Fibroblast of skin of left quadriceps (primary cell): ENCODE results near the gene CLASP1.
"Not testable (repeated sequence)": the region's sequence is repeated elsewhere in the genome, so short reads cannot be mapped to it uniquely, and the experiment has no call there.

Experiments used
- DNase-seq, 2 experiments: peaks; one replicate each; pipeline ENCODE4 v3.0.0-alpha.2; 2013; ENCODE audit warnings: low read depth in 2 of 2

Gene CLASP1

GRCh38 chr2:121374412-121375075, 274.7 kb downstream of the CLASP1 start:
- DNase-seq: not testable (repeated sequence)

DNA sequence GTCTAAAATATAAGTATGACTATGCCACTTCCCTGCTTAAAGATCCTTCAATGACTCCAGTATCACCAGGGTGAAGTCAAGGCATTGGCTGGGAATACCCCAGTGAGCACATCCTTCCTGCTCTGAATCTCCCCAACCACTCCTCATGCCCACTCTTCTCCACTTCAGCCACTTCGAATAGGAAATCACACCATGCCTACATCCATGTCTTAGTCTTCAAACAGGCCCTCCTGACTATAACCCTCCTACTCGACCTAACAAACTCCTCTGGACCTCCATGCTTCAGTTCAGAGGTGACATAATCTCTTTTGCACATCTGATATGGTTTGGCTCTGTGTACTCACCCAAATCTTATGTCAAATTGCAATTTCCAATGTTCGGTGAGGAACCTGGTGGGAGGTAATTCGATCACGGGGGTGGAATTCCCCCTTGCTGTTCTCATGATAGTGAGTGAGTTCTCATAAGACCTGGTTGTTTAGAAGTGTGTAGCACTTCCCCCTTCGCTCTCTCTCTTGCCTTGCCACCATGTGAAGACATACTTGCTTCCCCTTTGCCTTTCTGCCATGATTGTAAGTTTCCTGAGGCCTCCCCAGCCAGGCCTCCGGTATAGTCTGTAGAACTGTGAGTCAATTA, 276.4 kb downstream of the CLASP1 start:
- no peak for DNase-seq

DNA sequence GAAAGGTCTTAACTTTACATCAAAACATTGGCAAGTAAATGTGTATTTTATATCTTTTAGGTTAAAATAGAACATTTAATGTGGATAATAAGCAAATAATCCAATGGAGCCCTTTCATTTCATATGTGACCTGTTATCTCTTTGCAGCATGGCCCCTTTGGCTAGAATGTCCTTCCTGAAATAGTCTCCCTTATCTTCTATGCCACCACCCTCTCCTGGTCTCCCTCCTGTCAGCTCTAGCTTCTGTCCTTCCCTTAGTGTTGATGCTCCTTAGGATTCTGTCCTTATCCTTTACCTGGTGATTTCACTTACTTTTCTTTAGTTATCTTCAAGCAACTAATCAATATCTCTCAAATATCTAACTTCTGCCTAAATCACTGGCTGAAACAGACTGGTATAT, 277.2 kb downstream of the CLASP1 start:
- no peak for DNase-seq

DNA sequence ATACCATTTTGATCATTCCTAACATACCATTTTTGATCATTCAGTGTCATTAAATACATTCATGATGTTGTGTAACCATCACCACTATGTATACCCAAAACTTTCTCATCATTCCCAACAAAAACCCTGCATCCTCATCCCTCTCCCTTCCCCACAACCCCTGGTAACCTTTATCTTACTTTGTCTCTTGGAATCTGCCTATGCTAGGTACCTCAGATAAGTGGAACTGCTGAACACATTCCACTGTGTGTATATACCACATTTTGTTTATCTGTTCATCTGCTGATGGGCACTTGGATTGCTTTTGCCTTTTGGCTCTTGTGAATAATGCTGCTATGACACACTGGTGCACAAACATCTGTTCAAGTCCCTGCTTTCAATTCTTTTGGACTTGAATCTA, 280.4 kb downstream of the CLASP1 start:
- DNase-seq: peak in 1 of 2 experiments; percentile 7

DNA sequence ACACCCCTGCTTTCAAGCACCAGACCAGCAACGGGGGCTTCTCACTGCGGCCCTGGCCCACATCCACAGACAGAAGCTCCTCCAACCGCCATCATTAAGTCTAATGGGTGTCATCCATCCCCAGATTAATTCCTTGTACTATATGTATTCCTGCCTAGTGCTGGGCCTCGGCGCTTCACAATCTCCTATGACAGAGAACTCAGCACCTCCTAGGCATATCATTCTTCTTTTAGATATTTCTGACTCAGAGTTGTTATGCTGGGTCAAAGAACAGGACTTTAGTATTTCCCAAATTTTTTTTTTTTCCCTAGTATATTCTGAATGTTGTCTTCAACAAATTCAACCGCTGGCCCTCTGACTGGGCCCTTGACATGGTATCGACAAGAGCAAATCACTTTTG, 281.1 kb downstream of the CLASP1 start:
- no peak for DNase-seq

DNA sequence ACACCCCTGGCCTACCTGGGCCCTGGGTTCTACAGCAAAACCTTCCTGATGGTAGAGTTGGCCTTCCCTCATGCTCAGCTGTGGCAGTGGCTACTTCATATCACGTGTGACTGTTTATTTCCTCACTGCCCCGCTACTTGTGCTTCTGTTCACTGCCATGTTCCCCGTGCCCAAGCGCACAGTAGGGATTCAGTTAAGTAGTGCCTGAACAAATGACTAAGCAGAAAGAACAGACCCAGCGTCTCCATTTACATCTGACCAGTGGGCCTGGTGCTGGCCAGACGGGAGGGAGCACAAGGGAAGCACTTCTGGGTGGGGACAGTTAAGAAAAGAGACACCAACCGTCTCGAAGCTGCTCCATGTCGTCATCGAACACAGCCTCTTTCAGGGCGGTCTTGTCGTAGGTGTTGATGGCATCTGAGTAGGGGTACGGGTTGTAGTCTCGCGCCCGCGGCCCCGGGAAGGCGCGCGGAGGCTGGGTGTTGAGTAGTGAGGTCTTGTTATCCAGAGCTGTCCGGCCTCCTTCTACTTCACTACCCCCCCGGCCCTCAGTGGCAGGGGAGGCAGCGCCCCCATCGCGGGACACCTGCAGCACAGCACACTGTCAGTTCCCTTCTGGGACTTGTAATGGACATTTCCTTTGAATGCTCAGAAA, 281.9 kb downstream of the CLASP1 start:
- no peak for DNase-seq

GRCh38 chr2:121366040-121366439, 283.2 kb downstream of the CLASP1 start:
- no peak for DNase-seq

GRCh38 chr2:121365061-121365460, 284.2 kb downstream of the CLASP1 start:
- no peak for DNase-seq

- DNase-seq: peak in 1 of 2 experiments; percentile 2
Measured at GRCh38 chr2:121363632-121364420, 285.4 kb downstream of the CLASP1 start.

- DNase-seq: no peak
Measured at GRCh38 chr2:121362774-121363173, 286.5 kb downstream of the CLASP1 start.

- no peak for DNase-seq
Measured at GRCh38 chr2:121362226-121362625, 287.0 kb downstream of the CLASP1 start.

DNA sequence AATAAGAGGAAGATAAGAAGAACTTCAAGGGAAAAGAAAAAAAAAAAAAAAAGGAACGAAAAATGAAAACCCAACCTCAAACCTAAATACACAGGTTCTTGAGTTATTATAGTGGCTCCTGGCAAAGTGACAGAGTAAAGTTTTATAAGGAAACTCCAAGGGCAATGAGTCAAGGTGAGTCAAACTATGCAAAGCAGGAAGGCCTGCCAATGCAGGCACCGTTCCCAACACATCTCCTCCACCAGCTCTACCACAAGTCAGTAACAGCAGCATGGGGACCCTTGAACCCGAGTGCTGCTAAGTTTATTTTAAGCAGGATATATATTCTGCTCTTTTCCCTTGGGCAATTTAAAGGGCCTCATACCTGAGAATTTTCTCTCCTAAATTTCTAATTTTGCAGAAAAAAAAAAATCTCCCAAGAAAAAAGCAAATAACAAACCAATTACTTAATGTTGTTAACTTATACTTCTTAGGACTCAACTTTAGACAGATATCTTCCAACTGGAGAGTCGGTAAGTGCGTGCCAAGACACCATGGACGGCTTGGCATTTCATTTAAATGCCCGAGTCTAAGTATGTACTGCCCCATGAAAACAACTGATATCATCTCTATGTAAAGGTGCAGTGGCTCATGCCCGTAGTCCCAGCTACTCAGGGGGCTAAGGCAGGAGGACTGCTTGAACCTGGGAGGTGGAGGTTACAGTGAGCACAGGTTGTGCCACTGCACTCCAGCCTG, 288.5 kb downstream of the CLASP1 start:
- peak in 1 of 2 experiments; percentile 31 for DNase-seq

DNA sequence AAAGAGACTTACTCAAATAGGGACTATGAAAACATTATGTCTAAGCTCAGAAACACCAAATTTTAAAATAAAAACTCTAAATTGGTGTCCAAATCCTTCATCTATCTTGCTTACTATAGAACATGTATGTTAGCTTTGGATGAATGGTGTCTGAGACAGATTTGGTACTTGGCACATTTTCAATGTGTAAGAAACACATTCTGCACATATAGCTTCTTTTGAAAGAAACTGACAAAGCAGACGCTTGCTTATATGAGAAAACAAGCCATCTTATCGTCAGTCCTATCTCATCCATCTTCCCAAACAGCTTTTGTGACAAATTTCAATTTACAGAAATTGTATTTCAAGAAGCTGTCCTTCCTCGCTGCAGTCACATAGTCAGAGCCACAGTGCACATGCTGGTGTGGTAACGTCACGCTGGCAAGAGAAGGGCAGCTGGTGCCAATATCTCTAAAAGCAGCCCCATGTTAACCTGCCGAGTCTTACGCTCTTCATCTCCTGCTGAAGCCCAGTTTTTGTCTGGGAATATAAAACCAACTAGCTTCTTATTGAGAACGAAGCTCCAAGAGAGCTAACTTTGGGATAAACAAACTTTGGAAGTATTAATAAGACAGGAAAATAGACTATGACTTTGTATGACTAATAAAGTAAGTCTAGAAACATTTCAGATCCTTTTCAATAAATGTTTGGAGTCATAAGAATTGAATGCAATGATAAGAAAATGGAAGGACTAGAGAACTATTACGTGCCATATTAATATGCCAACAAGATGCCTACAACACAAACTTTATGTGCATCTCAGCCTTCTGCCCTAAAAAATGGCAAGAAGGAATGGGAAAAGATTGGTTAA, 289.3 kb downstream of the CLASP1 start:
- DNase-seq: no peak

DNA sequence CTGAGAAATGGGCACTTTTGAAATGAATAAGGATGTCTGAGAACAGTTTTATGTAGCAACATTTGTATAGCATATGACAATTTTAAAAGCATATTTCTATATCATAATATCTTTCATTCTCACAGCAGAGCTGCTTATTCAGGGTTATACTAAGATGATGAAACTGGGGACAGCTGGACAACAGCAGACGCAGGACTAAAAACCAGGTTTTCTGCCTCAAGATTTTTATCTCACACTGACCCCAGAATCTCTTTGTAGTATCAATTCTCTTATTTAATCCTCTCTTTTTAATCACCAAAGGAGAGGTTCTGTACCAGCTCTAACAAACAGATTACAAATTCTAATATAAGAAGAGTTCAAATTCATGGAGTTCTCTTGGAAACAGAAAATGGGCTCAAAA, 290.1 kb downstream of the CLASP1 start:
- no peak for DNase-seq

DNA sequence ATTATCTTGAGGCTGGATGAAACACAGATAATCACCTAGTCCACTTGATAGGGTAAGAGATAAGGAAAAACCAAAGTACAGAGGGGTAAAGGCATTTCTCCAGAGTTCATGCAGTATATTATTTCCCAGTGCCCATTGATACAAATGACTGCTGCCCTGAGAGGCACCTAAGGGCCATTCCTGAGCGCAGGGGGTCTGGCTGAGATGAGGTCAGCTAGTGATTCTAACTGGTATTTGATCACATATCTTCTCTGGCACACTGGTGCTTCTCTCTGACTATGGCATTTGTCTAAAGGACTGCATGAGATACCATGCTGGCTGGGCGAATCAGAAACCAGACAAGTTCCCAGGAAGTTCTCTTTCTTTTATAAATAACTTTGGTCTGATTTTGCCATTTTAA, 291.0 kb downstream of the CLASP1 start:
- no peak for DNase-seq

GRCh38 chr2:121356058-121356640, 293.1 kb downstream of the CLASP1 start:
- DNase-seq: peak in 1 of 2 experiments; percentile 12

- no peak for DNase-seq
Measured at GRCh38 chr2:121355488-121355887, 293.8 kb downstream of the CLASP1 start.

- DNase-seq: no peak
Measured at GRCh38 chr2:121351521-121352318, 297.5 kb downstream of the CLASP1 start.

DNA sequence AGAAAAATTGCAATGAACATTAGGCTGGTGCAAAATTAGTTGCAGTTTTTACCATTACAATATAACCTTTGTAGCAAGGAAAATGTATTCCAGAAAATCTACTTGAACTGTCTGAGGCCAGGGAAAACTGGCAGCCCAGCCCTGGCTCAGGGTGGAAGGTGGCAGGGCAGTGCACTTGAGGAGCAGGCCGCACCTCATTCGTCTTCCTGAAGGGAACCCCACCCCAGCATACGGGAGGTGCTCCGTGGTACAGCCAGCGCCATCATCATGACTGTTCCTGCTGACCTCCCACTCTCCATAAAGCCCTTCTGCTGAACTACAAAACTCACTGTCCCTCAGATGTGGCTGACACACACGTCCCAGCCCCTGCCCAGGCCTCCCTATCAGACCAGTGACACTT, 298.4 kb downstream of the CLASP1 start:
- DNase-seq: no peak

DNA sequence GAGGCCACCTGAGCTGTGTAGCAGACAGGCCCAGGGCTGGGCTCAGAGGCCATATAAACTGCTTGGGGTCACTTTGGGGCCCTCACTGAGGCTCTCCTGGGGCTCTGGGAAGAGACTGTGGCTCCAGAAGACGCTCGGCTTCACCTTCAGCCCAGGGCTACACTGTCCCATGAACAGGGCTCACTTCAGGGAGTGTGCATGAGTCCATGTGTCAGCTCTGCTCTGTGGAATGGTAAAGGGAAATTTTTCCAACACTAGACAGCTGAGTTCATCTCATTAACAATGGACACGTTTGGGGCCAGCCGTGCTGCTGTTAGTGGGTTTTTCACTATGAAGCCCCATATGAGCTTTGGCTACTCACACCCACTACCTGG, 298.9 kb downstream of the CLASP1 start:
- no peak for DNase-seq
